Activated naive CD4-positive, alpha-beta T cell treated with anti-CD3 and anti-CD28 coated beads, Interleukin-2, amount 50 U/mL, for 16 hours (primary cell): ENCODE measurements around the gene BFSP2.
A peak's percentile ranks its signal among the peaks of the same experiment; 100 is the strongest.
"Not testable (repeated sequence)": the region's sequence is repeated elsewhere in the genome, so short reads cannot be mapped to it uniquely, and the experiment has no call there.

Source experiments
- DNase-seq: peaks from one replicate; pipeline ENCODE4 v3.0.0-alpha.2; 2020

The BFSP2 gene

DNA sequence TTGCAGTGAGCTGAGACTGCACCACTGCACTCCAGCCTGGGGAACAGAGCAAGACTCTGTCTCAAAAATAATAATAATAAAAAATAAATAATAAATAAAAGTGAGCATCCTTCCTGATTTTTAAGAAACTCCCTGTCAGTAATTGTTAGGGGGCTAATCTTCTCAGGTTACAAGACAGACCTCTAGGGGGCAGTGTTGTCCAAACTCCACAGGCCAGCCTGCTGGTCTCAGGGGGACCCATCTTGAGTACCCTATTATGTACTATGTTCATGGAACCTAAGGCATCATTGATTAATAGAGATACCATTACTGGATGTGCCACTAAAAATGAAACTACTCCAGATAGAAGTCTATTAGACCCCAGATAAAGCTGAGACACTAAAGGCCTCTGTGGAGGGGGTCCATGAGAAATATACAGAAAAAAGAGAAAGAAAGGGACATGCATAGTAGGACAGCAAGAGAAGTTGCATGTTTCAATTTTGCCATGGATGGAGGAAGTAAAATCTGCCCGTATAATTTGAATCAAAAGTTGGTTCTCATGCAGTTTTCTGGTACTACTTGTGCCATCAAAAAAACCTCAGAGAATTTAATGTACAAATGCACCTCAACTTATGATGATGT is 88.2 kb downstream of the BFSP2 start:
- peak; percentile 48 for DNase-seq

DNA sequence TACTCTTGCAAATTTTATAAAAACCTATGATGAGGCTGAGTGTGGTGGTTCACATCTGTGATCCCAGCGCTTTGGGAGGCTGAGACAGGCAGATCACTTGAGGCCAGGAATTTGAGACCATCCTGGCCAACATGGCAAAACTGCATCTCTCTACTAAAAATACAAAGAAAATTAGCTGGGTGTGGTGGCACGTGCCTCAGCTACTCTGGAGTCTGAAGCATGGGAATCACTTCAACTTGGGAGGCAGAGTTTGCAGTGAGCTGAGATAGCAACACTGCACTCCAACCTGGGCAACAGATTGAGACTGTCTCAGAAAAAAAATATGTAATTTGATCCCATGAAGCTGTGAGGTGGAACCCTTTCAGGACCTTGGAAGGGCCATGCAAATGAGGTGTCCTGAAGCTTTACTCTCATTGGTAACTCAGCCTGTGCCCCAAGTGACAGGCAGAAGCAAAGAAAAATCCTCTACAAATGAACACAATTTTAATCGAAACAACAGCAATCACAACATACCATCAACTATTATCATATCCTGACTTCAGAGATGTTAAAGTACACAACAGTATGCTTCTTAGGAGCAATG is 89.0 kb downstream of the BFSP2 start:
- DNase-seq: no peak

DNA sequence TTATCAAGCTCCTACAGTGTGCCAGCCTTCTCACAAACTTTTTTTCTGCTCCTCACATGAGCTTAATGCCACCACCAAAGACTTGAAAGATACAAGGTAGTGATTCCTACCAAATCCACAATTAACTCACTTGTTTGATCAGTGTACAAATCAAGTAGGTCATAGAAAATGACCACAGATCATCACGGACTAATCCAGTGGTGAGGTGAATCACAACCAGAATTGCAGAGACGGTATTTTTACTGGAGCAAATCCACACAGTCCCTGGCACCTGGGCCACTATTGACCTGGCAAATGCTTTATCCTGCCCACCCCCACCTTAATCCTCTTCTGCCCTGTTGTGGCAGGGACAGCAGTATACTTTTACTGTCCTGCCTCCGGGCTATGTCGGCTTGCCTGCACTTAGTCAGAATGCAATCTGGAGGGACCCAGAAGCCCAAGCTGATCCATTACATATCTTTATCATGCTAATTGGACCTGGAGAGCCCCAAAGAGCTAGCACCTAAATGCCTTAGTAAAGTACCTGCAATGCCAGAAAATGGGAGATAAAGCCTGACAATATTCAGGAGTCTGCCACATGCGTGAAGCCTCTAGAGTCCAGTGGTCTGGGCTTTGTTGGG is 89.7 kb downstream of the BFSP2 start:
- DNase-seq: no peak

DNA sequence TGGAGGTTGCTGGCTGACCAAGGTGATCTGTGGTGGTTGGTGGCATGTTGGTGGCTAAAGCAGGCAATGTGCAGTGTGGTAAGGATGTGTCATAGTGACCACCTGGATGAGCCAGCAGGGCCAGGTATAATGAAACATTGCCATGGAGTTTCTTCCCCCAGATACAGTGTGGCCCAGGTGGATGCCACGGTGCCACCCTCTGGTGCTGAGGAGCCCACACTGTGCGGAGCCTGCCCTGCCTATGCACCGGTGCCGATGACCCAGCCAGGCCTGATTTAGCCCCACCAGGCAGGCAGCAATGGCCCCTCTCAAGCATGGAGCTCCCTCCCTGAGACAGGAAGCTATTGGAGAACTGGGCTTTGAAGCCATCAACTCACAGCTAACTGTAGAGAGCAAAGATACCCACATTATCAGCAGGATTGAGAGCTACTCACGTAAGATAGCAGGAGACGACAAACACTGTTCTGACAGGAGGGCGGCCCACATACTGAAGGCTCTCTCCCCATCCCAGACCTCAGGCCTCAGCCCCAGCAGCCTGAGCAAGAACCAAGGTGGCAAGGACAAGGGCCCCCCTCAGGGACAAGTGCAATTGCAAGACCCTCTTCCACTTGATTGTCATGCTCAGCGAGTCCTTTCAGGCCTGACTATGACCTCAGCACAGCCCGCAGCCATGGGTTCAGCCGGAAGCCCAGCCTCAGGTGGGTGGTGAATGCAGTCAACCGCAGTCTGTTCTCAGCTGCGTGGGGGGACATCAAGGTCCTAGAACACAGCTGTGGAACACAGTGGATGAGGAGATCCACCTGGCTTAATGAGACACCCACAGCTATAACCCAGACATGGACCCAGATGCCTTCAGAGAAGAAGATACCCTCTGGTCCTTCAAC is 90.9 kb downstream of the BFSP2 start:
- peak; percentile 68 for DNase-seq

DNA sequence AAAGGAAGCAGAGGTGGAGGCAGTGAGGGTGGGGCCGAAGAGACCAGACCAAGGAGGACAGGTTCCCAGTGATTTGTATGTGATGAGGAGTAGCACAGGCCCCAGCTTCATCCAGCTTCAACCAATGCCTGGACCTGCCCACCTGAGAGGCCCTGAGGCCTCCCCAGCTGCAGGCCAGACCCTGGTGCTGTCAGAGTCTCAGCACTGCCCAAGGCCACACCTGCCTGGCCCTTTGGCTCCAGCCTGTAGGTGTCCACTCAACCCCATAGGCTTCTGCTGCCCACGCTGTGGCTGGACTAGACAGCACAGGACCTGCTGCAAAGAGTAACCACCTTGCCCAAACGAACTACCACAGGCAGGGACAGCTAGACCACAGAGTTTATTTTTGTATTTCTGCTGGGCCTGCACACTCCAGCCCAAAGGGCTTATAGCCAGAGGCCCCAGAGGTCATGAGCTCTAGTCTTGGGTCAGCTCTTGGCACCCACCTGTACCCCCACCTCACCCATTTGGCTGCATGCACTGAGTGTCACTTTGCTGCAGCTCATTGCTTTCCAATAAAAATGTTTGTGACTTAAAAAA is 91.7 kb downstream of the BFSP2 start:
- no peak for DNase-seq

DNA sequence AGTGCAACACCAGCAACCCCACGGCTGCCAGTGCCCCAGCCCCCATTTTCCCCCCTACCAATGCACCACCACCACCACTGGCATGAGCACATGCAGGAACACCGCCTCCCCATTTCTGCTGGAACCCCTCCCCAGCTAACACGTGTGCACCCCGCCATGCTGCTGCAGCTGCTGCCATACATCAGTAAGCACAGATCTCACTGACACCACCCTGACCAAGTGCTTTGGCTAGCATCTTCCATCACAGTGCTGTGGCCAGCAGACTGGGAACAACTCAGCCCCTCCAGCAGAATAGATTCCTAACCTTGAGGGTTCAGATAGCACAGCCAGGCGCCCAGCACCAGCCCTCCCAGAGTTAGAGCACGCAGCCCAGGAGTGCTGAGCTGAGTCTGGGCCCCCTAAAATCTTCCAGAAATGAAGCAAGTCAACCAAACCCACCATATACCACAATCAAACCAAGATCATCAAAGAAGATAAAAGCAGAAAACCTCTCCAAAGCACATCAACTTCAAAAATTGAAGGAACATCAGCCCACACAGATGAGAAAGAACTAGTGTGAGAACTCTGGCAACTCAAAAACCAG is 92.4 kb downstream of the BFSP2 start:
- DNase-seq: no peak

DNA sequence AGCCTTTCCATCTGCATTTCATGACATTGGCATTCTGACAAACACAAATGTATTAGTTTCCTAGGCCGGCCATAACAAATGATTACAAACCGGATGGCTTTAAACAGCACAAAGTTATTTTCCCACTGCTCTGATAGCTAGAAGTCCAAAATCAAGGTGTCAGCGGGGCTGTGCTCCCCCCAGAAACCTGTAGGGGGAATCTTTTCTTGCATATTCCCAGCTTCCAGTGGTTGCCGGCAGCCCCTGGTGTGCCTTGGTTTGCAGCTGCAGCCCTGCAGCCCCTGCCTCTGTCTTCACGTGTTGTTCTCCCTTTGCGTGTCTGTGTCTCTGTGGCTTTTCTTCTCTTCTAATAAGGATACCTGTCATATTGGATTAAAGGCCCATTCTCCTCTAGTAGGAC is 94.6 kb downstream of the BFSP2 start:
- no peak for DNase-seq

DNA sequence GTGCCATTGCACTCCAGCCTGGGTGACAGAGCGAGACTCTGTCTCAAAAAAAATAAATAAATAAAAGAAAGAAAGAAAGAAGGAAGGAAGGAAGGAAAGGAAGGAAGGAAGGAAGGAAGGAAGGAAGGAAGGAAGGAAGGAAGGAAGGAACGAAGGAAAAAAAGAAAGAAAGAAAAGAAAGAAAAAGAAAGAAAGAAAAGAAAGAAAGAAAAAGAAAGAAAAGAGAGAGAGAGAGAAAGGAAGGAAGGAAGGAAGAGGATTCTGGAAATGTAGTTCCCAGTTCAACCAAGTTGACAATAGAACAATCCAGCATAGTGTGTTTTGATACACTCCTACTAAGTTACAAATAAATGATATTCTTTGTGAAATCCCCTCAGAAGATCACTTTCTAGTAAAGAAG is 102.7 kb downstream of the BFSP2 start:
- DNase-seq: not testable (repeated sequence)

DNA sequence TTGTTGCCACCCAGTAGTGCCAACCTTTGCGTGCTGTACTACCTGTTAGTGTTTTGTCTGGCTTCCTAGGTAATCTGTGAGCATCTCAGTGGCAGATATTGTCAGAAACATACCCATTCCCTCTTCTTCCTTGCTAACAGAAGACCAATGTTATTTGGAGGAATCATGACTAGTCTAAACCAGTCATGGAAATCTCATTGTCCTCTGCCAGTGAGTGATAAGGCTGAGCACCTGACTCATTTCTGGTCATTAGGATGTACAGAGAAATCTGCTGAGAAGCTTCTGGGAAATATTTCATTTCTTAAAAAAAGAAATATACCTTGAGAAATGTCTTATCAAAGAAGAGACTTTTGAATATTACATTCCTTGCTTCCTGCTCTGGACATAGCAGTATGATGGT is 103.6 kb downstream of the BFSP2 start:
- DNase-seq: no peak

DNA sequence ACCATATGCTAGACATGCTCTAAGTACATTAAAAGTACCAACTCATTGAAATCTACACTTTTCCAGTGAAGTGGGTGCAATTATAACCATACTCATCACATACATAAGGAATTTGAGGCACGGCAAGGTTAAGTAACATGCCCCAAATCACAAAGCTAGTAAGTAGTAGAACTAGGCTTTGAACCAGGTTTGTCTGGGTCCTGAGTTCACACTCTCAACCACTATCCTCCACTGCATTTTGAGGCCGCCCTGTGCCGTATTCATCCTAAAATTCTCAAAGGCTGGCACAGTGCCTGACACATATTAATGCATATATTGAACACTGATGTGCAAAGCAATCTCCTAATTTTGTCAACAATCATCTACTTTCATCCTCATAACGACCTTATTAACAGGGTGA is 104.9 kb downstream of the BFSP2 start:
- DNase-seq: no peak

DNA sequence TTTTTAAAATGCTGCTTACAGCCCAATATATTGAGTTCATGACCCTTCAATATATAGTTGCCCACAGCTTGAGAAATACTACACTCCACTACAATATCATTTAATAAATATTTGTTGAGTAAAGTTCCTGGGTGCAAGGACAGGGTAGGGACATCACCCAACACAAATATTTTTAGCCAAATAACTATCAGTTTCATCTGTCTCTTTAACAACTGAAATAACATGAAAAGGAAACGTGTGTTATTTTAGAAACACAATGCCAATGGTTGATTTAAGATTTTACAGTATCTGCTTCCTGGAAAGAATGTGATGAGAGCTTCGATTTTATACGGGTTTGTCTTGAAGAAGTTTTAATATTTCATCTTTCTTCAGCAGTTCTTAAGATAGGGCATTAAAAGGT is 106.0 kb downstream of the BFSP2 start:
- no peak for DNase-seq

DNA sequence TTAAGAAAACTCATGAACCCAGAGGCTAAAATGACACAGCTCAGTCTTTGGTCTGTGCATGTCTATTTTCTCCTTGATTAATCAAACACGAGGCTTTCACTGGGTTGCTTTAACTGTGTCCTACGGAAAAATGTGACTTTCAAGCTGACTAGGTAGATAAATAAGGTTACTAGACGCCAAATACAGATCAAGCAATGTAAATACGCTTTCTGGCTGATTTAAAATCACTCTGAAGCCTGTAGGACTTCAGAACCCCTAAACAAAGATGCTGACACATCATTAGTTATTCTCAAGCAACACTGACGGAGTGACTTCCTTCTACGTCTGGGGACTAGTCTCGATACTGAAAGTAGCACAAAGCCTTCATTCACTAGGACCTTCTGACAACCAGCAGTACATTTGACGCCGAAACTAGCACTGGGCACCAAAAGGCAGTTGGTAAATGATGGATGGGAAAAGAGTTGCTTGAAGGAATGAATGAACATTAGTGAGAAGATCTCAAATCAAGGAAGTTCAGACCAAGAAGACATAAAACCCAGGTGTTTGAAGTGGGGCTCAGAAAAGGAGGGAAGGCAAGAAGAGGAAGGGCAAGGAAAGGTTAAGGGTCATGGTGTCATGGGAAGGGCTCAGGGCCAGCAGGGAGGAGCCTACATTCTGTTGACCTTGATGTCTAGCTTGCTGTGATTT is 106.5 kb downstream of the BFSP2 start:
- DNase-seq: no peak

DNA sequence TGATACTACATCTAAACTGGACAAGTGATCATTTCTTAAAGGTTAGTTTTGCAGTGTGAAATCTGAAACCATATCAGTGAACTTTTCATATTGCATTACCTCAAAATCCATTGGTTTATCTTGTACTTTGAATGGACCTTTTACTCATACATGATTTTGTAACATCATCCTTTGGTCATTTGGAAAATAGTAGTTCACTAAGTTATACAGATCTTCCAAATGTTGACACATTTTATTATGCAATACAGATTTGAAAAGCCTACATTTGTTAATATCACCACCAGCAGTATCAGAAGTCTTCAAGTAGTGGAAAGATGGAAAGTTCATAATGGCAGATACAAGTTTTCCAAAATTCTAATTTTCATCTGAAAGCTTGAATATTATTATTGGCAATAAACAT is 109.6 kb downstream of the BFSP2 start:
- DNase-seq: no peak

DNA sequence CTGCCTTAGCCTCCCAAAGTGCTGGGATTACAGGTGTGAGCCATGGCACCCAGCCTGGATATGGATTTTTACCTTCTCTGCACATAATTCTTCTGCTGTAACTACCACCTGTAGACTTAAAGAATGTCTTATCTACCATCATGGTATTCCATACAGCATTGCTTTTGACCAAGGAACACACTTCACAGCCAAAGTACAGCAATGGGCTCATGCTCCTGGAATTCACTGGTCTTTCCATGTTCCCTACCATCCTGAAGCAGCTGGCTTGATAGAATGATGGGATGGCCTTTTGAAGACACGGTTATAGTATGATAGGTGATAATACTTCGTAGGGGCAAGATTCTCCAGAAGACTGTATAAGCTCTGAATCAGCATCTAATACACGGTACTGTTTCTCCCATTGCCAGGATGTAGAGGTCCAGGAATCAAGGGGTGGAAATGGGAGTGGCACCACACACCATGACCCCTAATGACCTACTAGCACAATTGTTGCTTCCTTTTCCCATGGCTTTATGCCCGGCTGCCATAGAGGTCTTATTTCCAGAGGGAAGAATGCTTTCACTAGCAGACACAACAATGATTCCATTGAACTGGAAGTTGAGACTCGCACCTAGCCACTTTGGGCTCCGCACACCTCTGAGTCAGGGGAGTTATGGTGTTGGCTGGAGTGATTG is 112.7 kb downstream of the BFSP2 start:
- no peak for DNase-seq

DNA sequence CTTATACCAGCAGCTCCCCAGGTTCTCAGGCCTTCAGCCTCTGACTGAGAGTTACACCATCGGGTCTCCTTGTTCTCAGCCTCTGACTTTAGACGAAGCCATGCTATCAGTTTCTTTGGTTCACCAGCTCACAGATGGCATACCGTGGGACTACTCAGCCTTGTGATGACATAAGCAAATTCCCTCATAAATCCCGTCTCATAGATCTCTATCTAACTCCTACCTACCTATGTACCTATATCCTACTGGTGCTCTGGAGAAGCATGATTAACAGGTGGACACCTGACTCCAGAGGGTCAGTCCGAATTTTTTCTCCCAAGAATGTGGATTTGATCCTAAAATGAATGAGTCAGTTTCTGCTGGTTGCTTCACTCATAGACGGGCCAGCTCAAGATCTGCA is 114.6 kb downstream of the BFSP2 start:
- no peak for DNase-seq

DNA sequence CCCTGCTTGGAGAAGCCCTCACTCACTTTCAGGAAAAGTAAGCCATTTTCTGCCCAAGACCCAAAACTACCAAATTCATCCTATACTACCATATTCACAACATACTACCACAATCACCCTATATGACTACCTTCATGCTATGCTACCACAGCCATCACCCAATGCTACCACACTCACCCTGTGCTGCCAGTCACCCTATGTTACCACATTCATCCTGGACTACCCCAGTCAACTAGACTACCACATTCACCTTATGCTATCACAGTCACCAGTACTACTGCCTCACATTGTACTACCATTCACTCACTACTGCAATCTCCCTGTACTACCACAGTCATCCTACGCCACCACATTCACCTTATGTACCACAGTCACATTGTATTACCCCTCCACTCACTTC is 115.3 kb downstream of the BFSP2 start:
- DNase-seq: no peak

DNA sequence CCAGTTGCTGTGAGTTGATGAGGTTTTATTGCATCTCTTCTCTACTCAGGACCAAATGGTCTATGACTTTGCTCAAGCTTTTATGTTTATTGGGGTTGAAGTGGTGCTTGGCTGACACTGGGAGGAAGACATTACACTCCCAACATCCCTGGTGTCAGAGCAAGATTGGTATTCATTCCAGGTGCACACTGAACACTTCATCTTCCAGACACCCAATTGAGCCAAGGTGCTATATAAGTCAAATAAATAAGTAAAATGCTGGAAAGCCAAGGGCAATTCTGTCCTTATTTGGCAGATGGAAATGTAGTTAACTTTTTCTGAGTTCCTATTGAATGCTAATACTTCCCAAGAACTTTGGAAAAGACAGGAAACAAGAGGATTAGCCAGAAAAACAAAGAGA is 120.4 kb downstream of the BFSP2 start:
- DNase-seq: no peak

DNA sequence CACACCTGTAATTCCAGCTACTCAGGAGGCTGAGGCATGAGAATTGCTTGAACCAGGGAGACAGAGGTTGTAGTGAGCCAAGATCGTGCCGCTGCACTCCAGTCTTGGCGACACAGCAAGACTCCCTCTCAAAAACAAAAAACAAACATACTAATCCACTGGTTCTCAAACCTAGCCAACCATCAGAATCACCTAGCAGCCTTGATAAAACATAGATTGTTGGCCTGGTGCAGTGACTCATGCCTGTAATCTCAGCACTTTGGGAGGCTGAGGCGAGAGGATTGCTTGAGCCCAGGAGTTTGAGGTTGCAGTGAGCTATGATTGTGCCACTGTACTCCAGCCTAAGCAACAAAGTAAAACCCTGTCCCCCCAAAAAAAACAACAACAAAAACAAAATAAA is 121.1 kb downstream of the BFSP2 start:
- not testable (repeated sequence) for DNase-seq

DNA sequence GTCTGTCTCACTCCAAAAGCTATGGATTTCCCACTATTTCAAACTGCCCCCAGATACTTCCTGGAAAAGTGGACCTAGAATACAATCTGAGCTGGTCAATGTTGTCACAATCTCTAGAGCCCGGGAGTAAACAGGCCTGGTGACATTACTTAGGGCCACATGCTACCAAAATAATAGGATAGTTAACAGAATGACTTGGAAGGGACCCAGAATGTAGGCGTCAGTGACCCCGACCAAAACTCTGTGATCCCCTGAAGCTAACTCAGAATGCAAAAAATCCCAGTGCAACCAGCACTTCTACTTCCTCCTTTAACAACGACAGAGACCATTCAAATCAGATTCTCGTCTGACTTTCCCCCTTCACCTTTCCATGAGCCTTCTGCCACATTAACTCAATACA is 122.1 kb downstream of the BFSP2 start:
- no peak for DNase-seq

DNA sequence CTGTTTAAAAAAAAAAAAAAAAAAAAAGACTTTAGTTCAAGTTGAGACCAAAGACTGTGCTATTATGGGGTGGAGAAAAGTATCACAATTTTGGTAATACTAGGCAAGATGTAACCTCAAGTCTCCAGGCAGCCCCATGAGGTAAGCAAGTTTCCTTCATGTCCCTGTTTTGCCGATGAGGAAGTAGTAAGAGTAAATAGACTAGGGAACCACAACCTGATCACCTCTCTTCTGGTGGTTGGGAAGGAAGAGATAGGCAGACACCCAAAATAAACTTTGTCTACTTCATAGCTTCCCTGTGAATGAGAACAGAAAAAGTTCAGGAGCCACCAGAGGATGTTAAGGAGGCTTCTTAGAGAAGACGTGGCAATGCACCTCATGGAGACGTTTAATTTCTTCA is 123.9 kb downstream of the BFSP2 start:
- not testable (repeated sequence) for DNase-seq
